IMR-90 (cell line): ENCODE measurements around the gene C2orf68. TPM values are rescaled to one million over a fixed set of nuclear protein-coding genes. Genes with fewer than 3 reads are reported as not detected.

Source experiments
- ATAC-seq: fragments of 200-7000 bp; cut with Tn5 transposase; 2 replicates; pipeline ENCODE4 v1.9.1; 2020; ENCODE audit warnings: low read depth, mild to moderate bottlenecking, moderate library complexity
- BruUV-seq: library from RNA; stranded (reverse); fragments of 400-500 nt; replicated peaks from 2 replicates; lab custom pipeline; 2021; lab: Mats Ljungman, UMichigan
- CTCF ChIA-PET: fragments of 300-600 bp; formaldehyde crosslinking; extraction: SDS; loops from one replicate; lab custom pipeline; 2021; ENCODE audit warnings: antibody characterized with exemption; lab: Yijun Ruan, JAX
- POLR2A ChIA-PET: fragments of 300-600 bp; sonication (Branson Sonifier 250); formaldehyde crosslinking; loops from one replicate; lab custom pipeline; 2022; ENCODE audit warnings: antibody characterized with exemption; ENCODE audit not compliant: unreplicated experiment; lab: Charles Lee
- DNase-seq: peaks from one replicate; pipeline ENCODE4 v3.0.0; 2013
- H2AFZ ChIP-seq: replicated peaks from 2 replicates; pipeline ENCODE3; 2013; ENCODE audit warnings: low read length, mild to moderate bottlenecking; ENCODE audit not compliant: poor library complexity
- H2AK5ac ChIP-seq: 2 replicates; pipeline ENCODE4 v1.6.1; 2013; ENCODE audit warnings: low read depth, low read length, inconsistent platforms
- H2AK9ac ChIP-seq: replicated peaks from 2 replicates; pipeline ENCODE3; 2013; ENCODE audit warnings: mild to moderate bottlenecking, low read depth, low read length, moderate library complexity; ENCODE audit not compliant: poor library complexity
- H2BK120ac ChIP-seq: 2 replicates; pipeline ENCODE4 v1.6.1; 2013; ENCODE audit warnings: low read depth, low read length, inconsistent platforms
- H2BK15ac ChIP-seq: 3 replicates; pipeline ENCODE4 v1.6.1; 2013; ENCODE audit warnings: low read depth, low read length, inconsistent platforms
- H2BK20ac ChIP-seq: 2 replicates; pipeline ENCODE4 v1.6.1; 2013; ENCODE audit warnings: low read depth, mild to moderate bottlenecking, inconsistent platforms, low read length, moderate library complexity
- H2BK5ac ChIP-seq: 2 replicates; pipeline ENCODE4 v1.6.1; 2013; ENCODE audit warnings: mild to moderate bottlenecking, low read depth, low read length, inconsistent platforms; ENCODE audit not compliant: poor library complexity, severe bottlenecking
- H3K14ac ChIP-seq: replicated peaks from 2 replicates; pipeline ENCODE4 v1.6.1; 2013; ENCODE audit warnings: low read depth, low read length, inconsistent platforms
- H3K18ac ChIP-seq: 2 replicates; pipeline ENCODE4 v1.6.1; 2013; ENCODE audit warnings: low read depth, low read length, control low read depth
- H3K23ac ChIP-seq: 2 replicates; pipeline ENCODE4 v1.6.1; 2013; ENCODE audit warnings: low read depth, low read length, inconsistent platforms
- H3K27ac ChIP-seq: 2 replicates; pipeline ENCODE4 v1.5.1; 2013; ENCODE audit warnings: mild to moderate bottlenecking, control low read depth, low read length; ENCODE audit not compliant: insufficient read depth
- H3K27me3 ChIP-seq: 2 replicates; pipeline ENCODE4 v1.6.1; 2013; ENCODE audit warnings: low read length; ENCODE audit not compliant: control insufficient read depth, insufficient read depth
- H3K36me3 ChIP-seq: 2 replicates; pipeline ENCODE4 v1.6.1; 2013; ENCODE audit warnings: low read length, mixed read lengths; ENCODE audit not compliant: control insufficient read depth, insufficient read depth
- H3K4ac ChIP-seq: 2 replicates; pipeline ENCODE4 v1.6.1; 2013; ENCODE audit warnings: low read depth, low read length, inconsistent platforms
- H3K4me1 ChIP-seq: 2 replicates; pipeline ENCODE4 v1.6.1; 2013; ENCODE audit warnings: low read length, mixed read lengths; ENCODE audit not compliant: control insufficient read depth, insufficient read depth
- H3K4me2 ChIP-seq: 2 replicates; pipeline ENCODE4 v1.6.1; 2013; ENCODE audit warnings: low read depth, mild to moderate bottlenecking, control low read depth, low read length, moderate library complexity
- H3K4me3 ChIP-seq: 2 replicates; pipeline ENCODE4 v1.5.1; 2013; ENCODE audit warnings: low read depth, mild to moderate bottlenecking, control low read depth, low read length, moderate library complexity; ENCODE audit not compliant: insufficient read depth
- H3K56ac ChIP-seq: 2 replicates; pipeline ENCODE4 v1.6.1; 2013; ENCODE audit warnings: low read length, inconsistent platforms; ENCODE audit not compliant: insufficient read depth; ENCODE audit errors: extremely low read depth
- H3K79me1 ChIP-seq, 2 experiments: 2 replicates each; pipeline ENCODE4 v1.6.1; 2013; ENCODE audit warnings: low read length in 2 of 2, inconsistent platforms in 1 of 2, low read depth in 1 of 2
- H3K9ac ChIP-seq: 2 replicates; pipeline ENCODE4 v1.6.1; 2013; ENCODE audit warnings: low read depth, low read length, control low read depth
- H3K9me1 ChIP-seq: 2 replicates; pipeline ENCODE4 v1.6.1; 2013; ENCODE audit warnings: low read length, inconsistent platforms; ENCODE audit not compliant: insufficient read depth
- H3K9me3 ChIP-seq: 2 replicates; pipeline ENCODE4 v1.6.1; 2013; ENCODE audit warnings: low read length; ENCODE audit not compliant: control insufficient read depth, insufficient read depth
- H4K20me1 ChIP-seq: 2 replicates; pipeline ENCODE4 v1.6.1; 2013; ENCODE audit warnings: low read length, inconsistent platforms; ENCODE audit not compliant: insufficient read depth
- H4K5ac ChIP-seq: 2 replicates; pipeline ENCODE4 v1.6.1; 2013; ENCODE audit warnings: mild to moderate bottlenecking, low read depth, low read length, control low read depth
- H4K8ac ChIP-seq, 2 experiments: 2 replicates each; pipeline ENCODE4 v1.6.1; 2013; ENCODE audit warnings: low read depth in 2 of 2, low read length in 2 of 2, control low read depth in 1 of 2, inconsistent platforms in 1 of 2
- H4K91ac ChIP-seq: 2 replicates; pipeline ENCODE4 v1.6.1; 2013; ENCODE audit warnings: low read depth, low read length, inconsistent platforms; ENCODE audit not compliant: insufficient read depth
- BHLHE40 ChIP-seq: fragments of 150-350 bp; IDR thresholded peaks from 2 replicates; pipeline ENCODE4 v1.6.1; 2016; ENCODE audit warnings: mild to moderate bottlenecking, low read depth, low read length
- MAZ ChIP-seq: IDR thresholded peaks from 2 replicates; pipeline ENCODE4 v1.6.1; 2012; ENCODE audit warnings: low read depth, mild to moderate bottlenecking, low read length, improper control_type of control experiment, moderate library complexity, borderline replicate concordance
- RCOR1 ChIP-seq: IDR thresholded peaks from 2 replicates; pipeline ENCODE4 v1.6.1; 2012; ENCODE audit warnings: mild to moderate bottlenecking, low read length, improper control_type of control experiment; ENCODE audit not compliant: insufficient replicate concordance
- whole genome bisulfite sequencing, 2 experiments: methylation state at CpG; one replicate each; pipeline versions ENCODE4 v1.1.5 to v1.1.7; 2013; ENCODE audit warnings: missing lambda C conversion rate in 2 of 2; ENCODE audit not compliant: insufficient read length in 1 of 2; ENCODE audit errors: extremely low coverage in 2 of 2; 5-methylcytosine and 5-hydroxymethylcytosine counted together
- dilution Hi-C: fragments of 300-500 bp; cut with HindIII; formaldehyde crosslinking; loops from one replicate; pipeline ENCODE4 v1.14.3; 2018; ENCODE audit warnings: low sequenced_read_pairs; ENCODE audit not compliant: unreplicated experiment
- in situ Hi-C: fragments of 300-500 bp; cut with MboI; formaldehyde crosslinking; loops from 3 replicates; pipeline ENCODE4 v1.14.3; 2019; ENCODE audit warnings: low sequenced_read_pairs, inconsistent platforms, mixed read lengths
- intact Hi-C: fragments of 100-400 bp; cut with micrococcal nuclease; formaldehyde crosslinking; loops from 2 replicates; pipeline ENCODE4 v1.10.0; 2022
- microRNA-seq, 2 experiments: library from miRNA; stranded (forward) in 1 of 2; unstranded in 1 of 2; fragments of 10-50 nt in 1 of 2; fragments of <30 nt in 1 of 2; gene quantifications in 1 of 2; microRNA quantifications in 1 of 2; one replicate each; pipeline versions ENCODE3 to v1.1.0; 2013 to 2020; ENCODE audit not compliant: insufficient read depth in 1 of 2, insufficient read length in 1 of 2, unreplicated experiment in 1 of 2
- polyA plus RNA-seq, 3 experiments: library from polyadenylated mRNA; depleted of rRNA; stranded (reverse); fragments of >200 nt; gene quantifications; 2 replicates each; pipeline ENCODE4 v1.2.3, GENCODE V29; 2012; ENCODE audit warnings: low replicate concordance in 1 of 3
- small RNA-seq, 5 experiments: library from RNA; depleted of rRNA; stranded (forward); fragments of <200 nt; gene quantifications; one replicate each; pipeline ENCODE3, GENCODE V24; 2012
- total RNA-seq: library from RNA; depleted of rRNA; stranded (reverse); fragments of >200 nt; gene quantifications from 2 replicates; pipeline ENCODE4 v1.2.3, GENCODE V29; 2012; rRNA removed

Gene C2orf68
- total and polyA plus RNA-seq, 2 of the 4 experiments (the other 2 are of a cell fraction): 6.8 to 10.1 TPM

- H4K91ac ChIP-seq: no peak overlapping the region
These were observed 54.7 kb downstream of the C2orf68 start for GRCh38 chr2:85557130-85557529.

More at GRCh38 chr2:85557130-85557529, 54.7 kb downstream of the C2orf68 start:
- Histone ChIP-seq H3K4me2 (no peak overlapping the region), H3K9me1 (peaks cover 8% of the 10 kb centered on the region; the same call in 1 of the 2 replicates), H3K9ac (no peak overlapping the region), H3K27ac (no peak overlapping the region), H3K18ac (no peak overlapping the region), H3K14ac (no peak overlapping the region), H3K79me1 (peaks cover 19 to 58% of the 10 kb centered on the region in 2 experiments), H3K23ac (no peak overlapping the region), H2AFZ (no peak overlapping the region), H3K4me1 (peaks cover 3% of the 10 kb centered on the region; the same call in 1 of the 2 replicates), H2BK15ac (no peak overlapping the region), H2BK120ac (no peak overlapping the region), H3K56ac (no peak overlapping the region), H3K36me3 (peaks cover 35% of the 10 kb centered on the region), H4K20me1 (no peaks in the 10 kb centered on the region), H4K8ac (no peak overlapping the region), H4K5ac (no peak overlapping the region), H2BK20ac (no peak overlapping the region), H3K27me3 (no peaks in the 10 kb centered on the region), H3K9me3 (no peaks in the 10 kb centered on the region), H2BK5ac (no peak overlapping the region), H3K4me3 (no peak overlapping the region), H2AK5ac (no peak overlapping the region), H2AK9ac (no peak overlapping the region), H3K4ac (no peak overlapping the region)
- TF ChIP-seq BHLHE40 (no peak), MAZ (no peak), RCOR1 (no peak)
- CTCF ChIA-PET: interaction anchor here (0.5 to 1.6 kb wide), 2 partner anchors 136 to 492 kb away, joined by 5 to 6 read pairs; no protein-coding TSS in a partner anchor
- in situ Hi-C loops (loop anchor here (10.0 kb wide), 1 partner anchor 492 kb away; no protein-coding TSS in a partner anchor), dilution Hi-C loops (no loop called here), intact Hi-C loops (no loop called here)
- no peak for DNase-seq
- no peak for ATAC-seq
- POLR2A ChIA-PET: interaction anchor here (0.5 kb wide), 2 partner anchors 18 to 63 kb away, joined by 3 read pairs; no protein-coding TSS in a partner anchor
- 89% methylated on average over 3 of the region's 5 CpGs; no CpG with 5 or more reads in 1 of the 2 experiments for WGBS, 2 experiments
- BruUV-seq: no TSS peak

Small RNAs within 50 kb of the gene (microRNA-seq; reads per million reads assigned to microRNA genes)
- gene RN7SL126P (ENCODE audit: insufficient read depth, insufficient read length): not detected

Small RNAs within 50 kb of the gene (small RNA-seq; reads per million reads assigned to genes)
- gene RN7SL126P: 0 to 0.15 (median 0.08) reads per million in 5 experiments

Other genes starting within 250 kb of the C2orf68 start
- gene CAPG, start 201.7 kb downstream of the C2orf68 start, total RNA-seq: 53.3 and 79.9 TPM in 2 replicates
- gene CAPG, start 201.7 kb downstream of the C2orf68 start, polyA plus RNA-seq (2012; rRNA removed): 98.3 and 122 TPM in 2 replicates
- gene SH2D6, start 193.4 kb downstream of the C2orf68 start, total RNA-seq: 0.36 TPM in 1 of 2 replicates, not detected in the other
- 0.32 and 0.37 TPM in 2 replicates for gene SH2D6, start 193.4 kb downstream of the C2orf68 start, polyA plus RNA-seq (2012; rRNA removed)
- 94.1 and 98.9 TPM in 2 replicates for gene MAT2A, start 72.9 kb downstream of the C2orf68 start, total RNA-seq
- gene MAT2A, start 72.9 kb downstream of the C2orf68 start, polyA plus RNA-seq (2012; rRNA removed): 158 and 223 TPM in 2 replicates
- 31.9 and 35.0 TPM in 2 replicates for gene GGCX, start 50.6 kb downstream of the C2orf68 start, total RNA-seq
- 37.0 and 39.4 TPM in 2 replicates for gene GGCX, start 50.6 kb downstream of the C2orf68 start, polyA plus RNA-seq (2012; rRNA removed)
- 0.83 and 0.90 TPM in 2 replicates for gene VAMP8, start 34.5 kb downstream of the C2orf68 start, total RNA-seq
- gene VAMP8, start 34.5 kb downstream of the C2orf68 start, polyA plus RNA-seq (2012; rRNA removed): 1.7 and 1.9 TPM in 2 replicates
- 13.8 and 27.8 TPM in 2 replicates for gene VAMP5, start 27.6 kb downstream of the C2orf68 start, total RNA-seq
- 103 and 121 TPM in 2 replicates for gene VAMP5, start 27.6 kb downstream of the C2orf68 start, polyA plus RNA-seq (2012; rRNA removed)
- 326 and 498 TPM in 2 replicates for gene RNF181, start 16.3 kb downstream of the C2orf68 start, total RNA-seq
- 438 and 481 TPM in 2 replicates for gene RNF181, start 16.3 kb downstream of the C2orf68 start, polyA plus RNA-seq (2012; rRNA removed)
- gene TMEM150A, start 9.4 kb downstream of the C2orf68 start, total RNA-seq: 4.7 and 4.8 TPM in 2 replicates
- 16.3 and 19.1 TPM in 2 replicates for gene TMEM150A, start 9.4 kb downstream of the C2orf68 start, polyA plus RNA-seq (2012; rRNA removed)
- gene USP39, start 4.1 kb upstream of the C2orf68 start, total RNA-seq: 48.0 and 71.7 TPM in 2 replicates
- gene USP39, start 4.1 kb upstream of the C2orf68 start, polyA plus RNA-seq (2012; rRNA removed): 39.4 and 40.5 TPM in 2 replicates
- not detected in 2 replicates for gene SFTPB, start 56.1 kb upstream of the C2orf68 start, total RNA-seq
- gene SFTPB, start 56.1 kb upstream of the C2orf68 start, polyA plus RNA-seq (2012; rRNA removed): not detected in 2 replicates
- not detected in 2 replicates for gene GNLY, start 82.3 kb upstream of the C2orf68 start, total RNA-seq
- gene GNLY, start 82.3 kb upstream of the C2orf68 start, polyA plus RNA-seq (2012; rRNA removed): not detected in 2 replicates
- 7.8 and 7.9 TPM in 2 replicates for gene ATOH8, start 141.9 kb upstream of the C2orf68 start, total RNA-seq
- gene ATOH8, start 141.9 kb upstream of the C2orf68 start, polyA plus RNA-seq (2012; rRNA removed): 9.0 and 11.2 TPM in 2 replicates